Ectodermal cell (in vitro differentiated cells): Measurements from ENCODE around the gene OGFRL1.

Source experiments
- H3K27ac ChIP-seq: 2 replicates; pipeline ENCODE4 v1.7.0; 2013; ENCODE audit warnings: mild to moderate bottlenecking, low read depth, low read length; ENCODE audit not compliant: insufficient read depth, poor library complexity, severe bottlenecking
- H3K27me3 ChIP-seq: 2 replicates; pipeline ENCODE4 v1.7.0; 2013; ENCODE audit warnings: mild to moderate bottlenecking, low read length; ENCODE audit not compliant: insufficient read depth, control insufficient read depth, poor library complexity, severe bottlenecking
- H3K36me3 ChIP-seq: one replicate; pipeline ENCODE4 v1.7.0; 2013; ENCODE audit warnings: low read length; ENCODE audit not compliant: control insufficient read depth, insufficient read depth
- H3K4me1 ChIP-seq: one replicate; pipeline ENCODE4 v1.7.0; 2013; ENCODE audit warnings: low read length; ENCODE audit not compliant: control insufficient read depth, insufficient read depth
- H3K4me3 ChIP-seq: 2 replicates; pipeline ENCODE4 v1.7.0; 2013; ENCODE audit warnings: low read depth, low read length, control low read depth; ENCODE audit not compliant: insufficient read depth
- H3K9me3 ChIP-seq: 2 replicates; pipeline ENCODE4 v1.7.0; 2013; ENCODE audit warnings: mild to moderate bottlenecking, low read length, moderate library complexity; ENCODE audit not compliant: control insufficient read depth
- WGBS, 2 experiments: methylation state at CpG; one replicate each; pipeline ENCODE4 v1.1.7; 2013; ENCODE audit warnings: missing lambda C conversion rate in 2 of 2; 5-methylcytosine and 5-hydroxymethylcytosine counted together

OGFRL1 gene

GRCh38 chr6:71326611-71327010 lies 38.0 kb downstream of the OGFRL1 start:
- Histone ChIP-seq H3K9me3 (no peaks in the 10 kb centered on the region), H3K27ac (no peak overlapping the region), H3K36me3 (no peaks in the 10 kb centered on the region), H3K4me1 (no peaks in the 10 kb centered on the region), H3K4me3 (no peak overlapping the region), H3K27me3 (no peaks in the 10 kb centered on the region)

GRCh38 chr6:71330501-71330900 lies 41.9 kb downstream of the OGFRL1 start:
- no peak overlapping the region for H3K4me3 ChIP-seq
- no peaks in the 10 kb centered on the region for H3K9me3 ChIP-seq
- 93 to 98% methylated on average over 2 to 3 of the region's 3 CpGs for WGBS, 2 experiments
- no peak overlapping the region for H3K27ac ChIP-seq
- H3K4me1 ChIP-seq, result no peaks in the 10 kb centered on the region
- H3K27me3 ChIP-seq, result no peaks in the 10 kb centered on the region
- no peaks in the 10 kb centered on the region for H3K36me3 ChIP-seq

GRCh38 chr6:71332012-71332411 lies 43.4 kb downstream of the OGFRL1 start:
- Histone ChIP-seq H3K27ac (no peak overlapping the region), H3K9me3 (no peaks in the 10 kb centered on the region), H3K36me3 (no peaks in the 10 kb centered on the region), H3K4me3 (no peak overlapping the region), H3K27me3 (no peaks in the 10 kb centered on the region), H3K4me1 (no peaks in the 10 kb centered on the region)
- 95 to 98% methylated on average over 2 of the region's 2 CpGs for WGBS, 2 experiments

- Histone ChIP-seq H3K27me3 (no peaks in the 10 kb centered on the region), H3K36me3 (no peaks in the 10 kb centered on the region), H3K9me3 (no peaks in the 10 kb centered on the region), H3K4me3 (no peak overlapping the region), H3K27ac (no peak overlapping the region), H3K4me1 (no peaks in the 10 kb centered on the region)
- WGBS, 2 experiments, result 95% methylated on average over 1 of the region's 1 CpG; no CpG with 5 or more reads in 1 of the 2 experiments
Measured at GRCh38 chr6:71333050-71333449, 44.4 kb downstream of the OGFRL1 start.

GRCh38 chr6:71333697-71334096 lies 45.1 kb downstream of the OGFRL1 start:
- H3K27ac ChIP-seq, result no peak overlapping the region
- WGBS, 2 experiments, result 96 to 100% methylated on average over 2 of the region's 2 CpGs
- H3K36me3 ChIP-seq, result no peaks in the 10 kb centered on the region
- H3K27me3 ChIP-seq, result no peaks in the 10 kb centered on the region
- no peak overlapping the region for H3K4me3 ChIP-seq
- no peaks in the 10 kb centered on the region for H3K9me3 ChIP-seq
- H3K4me1 ChIP-seq, result no peaks in the 10 kb centered on the region

- Histone ChIP-seq H3K9me3 (no peaks in the 10 kb centered on the region), H3K4me3 (no peak overlapping the region), H3K4me1 (no peaks in the 10 kb centered on the region), H3K27me3 (no peaks in the 10 kb centered on the region), H3K36me3 (no peaks in the 10 kb centered on the region), H3K27ac (no peak overlapping the region)
Measured at GRCh38 chr6:71334768-71335167, 46.2 kb downstream of the OGFRL1 start.

- Histone ChIP-seq H3K36me3 (no peaks in the 10 kb centered on the region), H3K27ac (no peak overlapping the region), H3K27me3 (no peaks in the 10 kb centered on the region), H3K4me3 (no peak overlapping the region), H3K4me1 (no peaks in the 10 kb centered on the region), H3K9me3 (no peaks in the 10 kb centered on the region)
Measured at GRCh38 chr6:71335544-71335943, 46.9 kb downstream of the OGFRL1 start.

GRCh38 chr6:71336901-71337300 lies 48.3 kb downstream of the OGFRL1 start:
- 59 to 74% methylated on average over 2 of the region's 2 CpGs for WGBS, 2 experiments

GRCh38 chr6:71338540-71339316 lies 50.1 kb downstream of the OGFRL1 start:
- Histone ChIP-seq H3K4me1 (peaks cover 4% of the 10 kb centered on the region), H3K9me3 (no peaks in the 10 kb centered on the region), H3K4me3 (no peak overlapping the region), H3K27ac (no peak overlapping the region), H3K27me3 (no peaks in the 10 kb centered on the region), H3K36me3 (no peaks in the 10 kb centered on the region)
- WGBS, 2 experiments, result 94 to 95% methylated on average over 3 of the region's 4 CpGs

More at GRCh38 chr6:71336901-71337300, 48.3 kb downstream of the OGFRL1 start:
- Histone ChIP-seq H3K9me3 (no peaks in the 10 kb centered on the region), H3K27me3 (no peaks in the 10 kb centered on the region), H3K4me1 (no peaks in the 10 kb centered on the region), H3K36me3 (no peaks in the 10 kb centered on the region), H3K27ac (no peak overlapping the region), H3K4me3 (no peak overlapping the region)

GRCh38 chr6:71342772-71343171 lies 54.2 kb downstream of the OGFRL1 start:
- no peak overlapping the region for H3K4me3 ChIP-seq
- no peaks in the 10 kb centered on the region for H3K9me3 ChIP-seq
- H3K27me3 ChIP-seq, result no peaks in the 10 kb centered on the region
- 88 to 100% methylated on average over 2 of the region's 2 CpGs for WGBS, 2 experiments
- H3K36me3 ChIP-seq, result no peaks in the 10 kb centered on the region
- H3K4me1 ChIP-seq, result peaks cover 4% of the 10 kb centered on the region
- H3K27ac ChIP-seq, result no peak overlapping the region
